ENCODE data around the gene TYW5. TPM values are rescaled to one million over a fixed set of nuclear protein-coding genes. Genes with fewer than 3 reads are reported as not detected.
A peak's percentile ranks its signal among the peaks of the same experiment; 100 is the strongest.

TYW5 gene
- total RNA-seq, 1 experiment from 2014 or later = 13.5 TPM

DNA sequence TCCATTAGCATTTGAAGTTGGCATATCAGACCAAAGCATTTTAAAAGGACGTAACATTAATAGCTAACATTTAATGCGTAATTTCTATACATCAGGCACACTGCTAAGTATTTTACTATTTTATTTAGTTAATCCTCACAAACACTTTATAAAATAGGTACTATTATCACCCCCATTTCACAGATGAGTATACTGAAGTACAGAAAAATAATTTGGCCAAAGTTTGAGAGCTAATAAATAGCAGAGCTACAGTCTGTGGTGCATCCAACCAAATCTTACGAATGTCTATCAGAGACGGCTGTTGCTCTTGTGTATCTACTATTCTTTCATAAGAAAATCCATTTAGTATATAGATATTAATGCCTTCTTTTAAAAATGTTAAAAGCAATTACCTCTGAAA, 11.9 kb downstream of the TYW5 start (continued):
- TF ChIP-seq, protein P1, sequence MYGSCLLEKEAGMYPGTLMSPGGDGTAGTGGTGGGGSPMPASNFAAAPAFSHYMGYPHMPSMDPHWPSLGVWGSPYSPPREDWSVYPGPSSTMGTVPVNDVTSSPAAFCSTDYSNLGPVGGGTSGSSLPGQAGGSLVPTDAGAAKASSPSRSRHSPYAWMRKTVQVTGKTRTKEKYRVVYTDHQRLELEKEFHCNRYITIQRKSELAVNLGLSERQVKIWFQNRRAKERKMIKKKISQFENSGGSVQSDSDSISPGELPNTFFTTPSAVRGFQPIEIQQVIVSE (CRISPR knock-in tag; IDR thresholded peaks at IDR 0.05; ENCODE audit: borderline replicate concordance) = no peak
- no peak for TF ChIP-seq CREB1 (CRISPR knock-in tag; IDR thresholded peaks at IDR 0.05)

DNA sequence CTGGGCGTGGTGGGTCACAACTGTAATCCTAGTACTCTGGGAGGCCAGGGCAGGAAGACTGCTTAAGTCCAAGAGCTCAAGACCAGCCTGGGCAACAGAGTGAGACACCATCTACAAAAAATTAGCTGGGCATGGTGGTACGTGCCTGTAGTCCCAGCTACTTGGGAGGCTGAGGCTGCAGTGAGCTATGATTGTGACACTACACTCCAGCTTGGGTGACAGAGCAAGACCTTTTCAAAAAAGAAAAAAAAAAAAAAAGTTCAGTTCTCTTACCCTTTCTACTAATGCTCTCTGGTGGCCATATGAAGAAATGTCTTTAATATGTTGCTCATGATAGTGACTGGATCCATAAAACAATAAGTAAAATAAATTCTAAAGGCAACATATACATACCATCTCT, 14.9 kb downstream of the TYW5 start:
- Mint-ChIP-seq H3K4me1 (no peaks in the 10 kb centered on the region), H3K36me3 (peaks cover 46% of the 10 kb centered on the region), H3K9me3 (no peaks in the 10 kb centered on the region), H3K27ac (no peak overlapping the region), H3K4me3 (no peak overlapping the region), H3K27me3 (ENCODE audit: low read depth) (no peaks in the 10 kb centered on the region)
- DNase-seq (ENCODE audit: low spot score) (no peak), ATAC-seq (peak; percentile 50)
- 0 out of 2 replicates have a peak, but pooled peaks have one; percentile 22 for TF ChIP-seq ZNF121 (CRISPR knock-in tag; IDR thresholded peaks at IDR 0.05)
- no peak for TF ChIP-seq CTCF (IDR thresholded peaks at IDR 0.05)
- POLR2A ChIA-PET = no interaction called here
- CTCF ChIA-PET = interaction anchor here (0.6 to 1.8 kb wide), 7 partner anchors 11 to 831 kb away, joined by 3 to 7 read pairs (median 4); no protein-coding TSS in a partner anchor

GRCh38 chr2:199936554-199936953, 18.7 kb downstream of the TYW5 start:
- no peak overlapping the region for H3K27ac Mint-ChIP-seq
- peaks cover 43% of the 10 kb centered on the region for H3K36me3 Mint-ChIP-seq
- ATAC-seq = no peak
- no peaks in the 10 kb centered on the region for H3K4me1 Mint-ChIP-seq
- DNase-seq (ENCODE audit: low spot score) = no peak
- no peak for TF ChIP-seq ESRRA (CRISPR knock-in tag; IDR thresholded peaks at IDR 0.05; ENCODE audit: borderline replicate concordance)
- no peaks in the 10 kb centered on the region for H3K27me3 Mint-ChIP-seq (ENCODE audit: low read depth)
- H3K9me3 Mint-ChIP-seq = no peaks in the 10 kb centered on the region
- H3K4me3 Mint-ChIP-seq = no peak overlapping the region
- CTCF ChIA-PET = no interaction called here
- POLR2A ChIA-PET = no interaction called here

GRCh38 chr2:199933466-199933865, 21.8 kb downstream of the TYW5 start:
- ATAC-seq = no peak
- Mint-ChIP-seq H3K4me3 (no peak overlapping the region), H3K27ac (no peak overlapping the region), H3K9me3 (no peaks in the 10 kb centered on the region), H3K4me1 (peaks cover 9% of the 10 kb centered on the region), H3K36me3 (peaks cover 51% of the 10 kb centered on the region), H3K27me3 (ENCODE audit: low read depth) (no peaks in the 10 kb centered on the region)
- DNase-seq (ENCODE audit: low spot score) = no peak
- no peak for TF ChIP-seq EMX1 (CRISPR knock-in tag; IDR thresholded peaks at IDR 0.05)
- TF ChIP-seq NFE2L1 (CRISPR knock-in tag; IDR thresholded peaks at IDR 0.05) = no peak
- no peak for TF ChIP-seq ZMAT4 (CRISPR knock-in tag; IDR thresholded peaks at IDR 0.05)
- no peak for TF ChIP-seq ZNF219 (CRISPR knock-in tag; IDR thresholded peaks at IDR 0.05; ENCODE audit: borderline replicate concordance)
- TF ChIP-seq, protein P2, sequence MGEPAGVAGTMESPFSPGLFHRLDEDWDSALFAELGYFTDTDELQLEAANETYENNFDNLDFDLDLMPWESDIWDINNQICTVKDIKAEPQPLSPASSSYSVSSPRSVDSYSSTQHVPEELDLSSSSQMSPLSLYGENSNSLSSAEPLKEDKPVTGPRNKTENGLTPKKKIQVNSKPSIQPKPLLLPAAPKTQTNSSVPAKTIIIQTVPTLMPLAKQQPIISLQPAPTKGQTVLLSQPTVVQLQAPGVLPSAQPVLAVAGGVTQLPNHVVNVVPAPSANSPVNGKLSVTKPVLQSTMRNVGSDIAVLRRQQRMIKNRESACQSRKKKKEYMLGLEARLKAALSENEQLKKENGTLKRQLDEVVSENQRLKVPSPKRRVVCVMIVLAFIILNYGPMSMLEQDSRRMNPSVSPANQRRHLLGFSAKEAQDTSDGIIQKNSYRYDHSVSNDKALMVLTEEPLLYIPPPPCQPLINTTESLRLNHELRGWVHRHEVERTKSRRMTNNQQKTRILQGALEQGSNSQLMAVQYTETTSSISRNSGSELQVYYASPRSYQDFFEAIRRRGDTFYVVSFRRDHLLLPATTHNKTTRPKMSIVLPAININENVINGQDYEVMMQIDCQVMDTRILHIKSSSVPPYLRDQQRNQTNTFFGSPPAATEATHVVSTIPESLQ (CRISPR knock-in tag; IDR thresholded peaks at IDR 0.05) = no peak
- no peak for TF ChIP-seq CBFB (CRISPR knock-in tag; IDR thresholded peaks at IDR 0.05; ENCODE audit: low read depth)
- ChIA-PET POLR2A (no interaction called here), CTCF (no interaction called here)

DNA sequence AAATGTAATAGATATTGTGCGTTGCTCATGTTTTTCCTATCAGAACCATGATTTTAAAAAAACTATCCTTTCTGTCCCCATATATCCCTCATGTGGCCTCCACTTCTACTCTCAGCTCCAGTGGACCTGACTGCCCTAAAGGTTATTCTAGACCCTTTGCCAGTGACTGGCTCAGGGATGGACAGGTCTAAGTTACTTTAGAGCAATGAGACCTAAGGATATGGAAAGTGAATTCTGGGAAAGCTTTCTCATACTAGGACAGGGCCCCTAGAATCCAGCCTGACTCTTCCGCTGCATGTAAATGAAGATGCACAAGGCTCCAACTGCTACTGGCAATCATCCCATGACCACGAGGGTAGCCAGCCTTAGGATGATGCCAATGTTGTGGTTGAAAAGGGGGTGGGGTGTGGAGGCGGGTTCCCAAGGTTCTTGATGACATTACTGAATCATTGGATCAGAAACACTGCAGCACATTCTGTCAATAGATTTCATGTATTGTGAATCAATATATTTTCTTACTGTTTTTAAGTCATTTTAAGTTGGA, 22.9 kb downstream of the TYW5 start:
- Mint-ChIP-seq H3K36me3 (peaks cover 43% of the 10 kb centered on the region), H3K4me1 (peaks cover 20% of the 10 kb centered on the region), H3K4me3 (no peak overlapping the region), H3K27ac (peak overlapping the region; percentile 45; the same call in 1 of the 2 replicates), H3K9me3 (no peaks in the 10 kb centered on the region), H3K27me3 (ENCODE audit: low read depth) (no peaks in the 10 kb centered on the region)
- CTCF ChIA-PET = no interaction called here
- ATAC-seq = no peak; the same call in 1 of the 2 replicates
- no peak for DNase-seq (ENCODE audit: low spot score)
- POLR2A ChIA-PET = no interaction called here
- TF ChIP-seq ZNF121 (CRISPR knock-in tag; IDR thresholded peaks at IDR 0.05) (no peak), PREB (CRISPR knock-in tag; IDR thresholded peaks at IDR 0.05; ENCODE audit: borderline replicate concordance) (no peak), ZBTB43 (CRISPR knock-in tag; IDR thresholded peaks at IDR 0.05) (no peak)
- TF ChIP-seq, protein P3, sequence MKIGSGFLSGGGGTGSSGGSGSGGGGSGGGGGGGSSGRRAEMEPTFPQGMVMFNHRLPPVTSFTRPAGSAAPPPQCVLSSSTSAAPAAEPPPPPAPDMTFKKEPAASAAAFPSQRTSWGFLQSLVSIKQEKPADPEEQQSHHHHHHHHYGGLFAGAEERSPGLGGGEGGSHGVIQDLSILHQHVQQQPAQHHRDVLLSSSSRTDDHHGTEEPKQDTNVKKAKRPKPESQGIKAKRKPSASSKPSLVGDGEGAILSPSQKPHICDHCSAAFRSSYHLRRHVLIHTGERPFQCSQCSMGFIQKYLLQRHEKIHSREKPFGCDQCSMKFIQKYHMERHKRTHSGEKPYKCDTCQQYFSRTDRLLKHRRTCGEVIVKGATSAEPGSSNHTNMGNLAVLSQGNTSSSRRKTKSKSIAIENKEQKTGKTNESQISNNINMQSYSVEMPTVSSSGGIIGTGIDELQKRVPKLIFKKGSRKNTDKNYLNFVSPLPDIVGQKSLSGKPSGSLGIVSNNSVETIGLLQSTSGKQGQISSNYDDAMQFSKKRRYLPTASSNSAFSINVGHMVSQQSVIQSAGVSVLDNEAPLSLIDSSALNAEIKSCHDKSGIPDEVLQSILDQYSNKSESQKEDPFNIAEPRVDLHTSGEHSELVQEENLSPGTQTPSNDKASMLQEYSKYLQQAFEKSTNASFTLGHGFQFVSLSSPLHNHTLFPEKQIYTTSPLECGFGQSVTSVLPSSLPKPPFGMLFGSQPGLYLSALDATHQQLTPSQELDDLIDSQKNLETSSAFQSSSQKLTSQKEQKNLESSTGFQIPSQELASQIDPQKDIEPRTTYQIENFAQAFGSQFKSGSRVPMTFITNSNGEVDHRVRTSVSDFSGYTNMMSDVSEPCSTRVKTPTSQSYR (CRISPR knock-in tag; IDR thresholded peaks at IDR 0.05) = no peak

Data from WTC11 (cell line).